Cardiac fibroblast (primary cell): Measurements from ENCODE around the gene DBI.
A peak's percentile ranks its signal among the peaks of the same experiment; 100 is the strongest.

ENCODE experiments used
- DNase-seq, 2 donors: peaks; one replicate each; pipeline versions ENCODE4 v3.0.0 to v3.0.0-alpha.2; 2010; ENCODE audit warnings: low read depth in 2 of 2
- H3K4me3 ChIP-seq, 2 donors: replicated peaks in 1 of 2; 1 replicate in 1 of 2; 2 replicates in 1 of 2; pipeline ENCODE4 v1.5.1; 2011; ENCODE audit warnings: low read depth in 2 of 2, low read length in 2 of 2, mild to moderate bottlenecking in 2 of 2, moderate library complexity in 1 of 2
- TF ChIP-seq, protein P1 (sequence below): IDR thresholded peaks from one replicate; pipeline ENCODE4 v1.5.1; 2011; ENCODE audit warnings: low read depth, mild to moderate bottlenecking, low read length, inconsistent platforms

Gene DBI

DNA sequence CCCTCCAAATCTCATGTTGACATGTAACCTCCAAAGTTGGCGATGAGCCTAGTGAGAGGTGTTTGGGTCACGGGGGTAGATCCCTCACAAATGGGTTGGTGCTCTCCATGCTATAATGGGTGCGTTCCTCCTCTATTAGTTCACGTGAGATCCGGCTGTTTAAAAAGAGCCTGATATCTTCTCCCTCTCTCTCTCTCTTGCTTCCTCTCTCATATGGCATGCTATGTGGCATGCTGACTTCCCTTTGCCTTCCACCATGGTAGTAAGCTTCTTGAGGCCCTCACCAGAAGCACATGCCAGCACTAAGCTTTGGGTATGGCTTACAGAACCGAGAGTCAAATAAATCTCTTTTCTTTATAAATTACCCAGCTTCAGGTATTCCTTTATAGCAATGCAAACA lies 39.3 kb upstream of the DBI start:
- TF ChIP-seq, protein P1, sequence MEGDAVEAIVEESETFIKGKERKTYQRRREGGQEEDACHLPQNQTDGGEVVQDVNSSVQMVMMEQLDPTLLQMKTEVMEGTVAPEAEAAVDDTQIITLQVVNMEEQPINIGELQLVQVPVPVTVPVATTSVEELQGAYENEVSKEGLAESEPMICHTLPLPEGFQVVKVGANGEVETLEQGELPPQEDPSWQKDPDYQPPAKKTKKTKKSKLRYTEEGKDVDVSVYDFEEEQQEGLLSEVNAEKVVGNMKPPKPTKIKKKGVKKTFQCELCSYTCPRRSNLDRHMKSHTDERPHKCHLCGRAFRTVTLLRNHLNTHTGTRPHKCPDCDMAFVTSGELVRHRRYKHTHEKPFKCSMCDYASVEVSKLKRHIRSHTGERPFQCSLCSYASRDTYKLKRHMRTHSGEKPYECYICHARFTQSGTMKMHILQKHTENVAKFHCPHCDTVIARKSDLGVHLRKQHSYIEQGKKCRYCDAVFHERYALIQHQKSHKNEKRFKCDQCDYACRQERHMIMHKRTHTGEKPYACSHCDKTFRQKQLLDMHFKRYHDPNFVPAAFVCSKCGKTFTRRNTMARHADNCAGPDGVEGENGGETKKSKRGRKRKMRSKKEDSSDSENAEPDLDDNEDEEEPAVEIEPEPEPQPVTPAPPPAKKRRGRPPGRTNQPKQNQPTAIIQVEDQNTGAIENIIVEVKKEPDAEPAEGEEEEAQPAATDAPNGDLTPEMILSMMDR: no peak
- DNase-seq: no peak
- H3K4me3 ChIP-seq: no peak overlapping the region

DNA sequence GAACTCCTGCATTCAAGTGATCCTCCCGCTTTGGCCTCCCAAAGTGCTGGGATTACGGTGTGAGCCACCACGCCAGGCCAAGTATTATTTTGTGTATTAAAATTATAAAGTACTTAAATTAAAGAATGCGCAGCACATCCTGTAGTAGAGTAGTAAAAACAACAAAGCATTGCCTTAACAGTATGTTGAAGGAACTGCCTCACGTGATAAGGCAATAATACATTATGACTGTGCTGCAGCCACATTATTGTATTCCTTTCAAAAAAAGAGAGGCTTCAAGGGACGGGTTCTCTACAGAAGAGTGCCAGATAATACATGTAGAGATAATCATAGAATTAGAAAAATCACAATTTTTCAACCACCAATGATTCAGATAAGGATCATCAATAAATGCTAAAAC lies 33.8 kb upstream of the DBI start:
- no peak for DNase-seq
- TF ChIP-seq, protein P1: no peak
- no peak overlapping the region for H3K4me3 ChIP-seq

DNA sequence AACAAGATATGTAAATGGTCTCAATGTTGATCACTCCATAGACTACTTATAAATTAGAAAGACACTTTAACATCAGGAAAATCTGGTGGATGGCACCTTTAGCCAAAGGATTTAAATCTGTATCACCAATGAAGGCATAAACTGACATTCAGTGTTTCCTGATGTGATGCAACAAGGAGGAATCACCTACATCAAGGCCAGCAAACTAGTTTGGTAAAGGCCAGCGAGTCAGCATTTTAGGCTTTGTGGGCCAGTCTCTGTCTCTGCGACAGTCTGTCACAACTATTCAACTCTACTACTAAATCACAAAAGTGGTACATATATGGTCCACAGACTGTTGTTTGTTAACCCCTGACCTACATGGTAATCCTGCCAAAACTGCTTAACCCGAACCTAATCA lies 33.4 kb upstream of the DBI start:
- DNase-seq: peak in 1 of 2 donors; percentile 16
- H3K4me3 ChIP-seq: no peak overlapping the region
- TF ChIP-seq, protein P1: no peak

DNA sequence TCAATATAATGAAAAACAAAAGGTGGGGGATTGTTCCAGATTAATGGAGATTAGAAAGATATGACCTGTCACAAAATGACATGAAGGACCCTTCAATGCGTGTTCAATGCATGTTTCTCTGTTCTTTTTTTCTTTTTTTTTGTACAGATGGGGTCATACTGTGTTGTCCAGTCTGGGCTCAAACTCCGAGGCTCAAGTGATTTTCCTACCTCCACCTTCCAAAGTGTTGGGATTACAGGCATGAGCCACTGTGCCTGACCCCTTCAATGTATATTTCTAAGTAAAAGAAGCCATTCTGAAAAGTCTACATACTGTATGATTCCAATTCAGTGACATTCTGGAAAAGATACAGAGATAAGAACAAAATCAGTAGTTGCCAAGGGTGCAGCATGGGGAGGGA lies 32.9 kb upstream of the DBI start:
- DNase-seq: no peak
- TF ChIP-seq, protein P1: no peak
- no peak overlapping the region for H3K4me3 ChIP-seq

DNA sequence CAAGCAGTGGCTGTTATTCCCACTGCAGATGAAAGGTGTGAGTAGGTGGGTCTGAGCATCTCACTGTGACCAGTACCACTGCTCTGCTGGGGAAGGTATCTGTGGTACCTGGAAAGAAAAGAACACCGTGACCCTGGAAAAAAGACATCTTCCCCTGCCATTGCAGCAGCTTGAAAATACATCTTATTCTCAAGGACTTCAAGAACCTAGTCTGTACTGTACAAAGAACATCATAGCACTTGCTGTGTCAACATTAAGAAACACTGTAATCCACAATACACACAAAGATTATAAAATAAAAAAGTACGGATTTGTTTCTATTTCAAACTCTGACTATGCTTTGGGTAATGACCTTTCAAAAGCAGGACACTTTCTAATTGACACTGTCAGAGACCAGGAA lies 29.0 kb upstream of the DBI start:
- H3K4me3 ChIP-seq: no peak overlapping the region
- TF ChIP-seq, protein P1: no peak
- no peak for DNase-seq

DNA sequence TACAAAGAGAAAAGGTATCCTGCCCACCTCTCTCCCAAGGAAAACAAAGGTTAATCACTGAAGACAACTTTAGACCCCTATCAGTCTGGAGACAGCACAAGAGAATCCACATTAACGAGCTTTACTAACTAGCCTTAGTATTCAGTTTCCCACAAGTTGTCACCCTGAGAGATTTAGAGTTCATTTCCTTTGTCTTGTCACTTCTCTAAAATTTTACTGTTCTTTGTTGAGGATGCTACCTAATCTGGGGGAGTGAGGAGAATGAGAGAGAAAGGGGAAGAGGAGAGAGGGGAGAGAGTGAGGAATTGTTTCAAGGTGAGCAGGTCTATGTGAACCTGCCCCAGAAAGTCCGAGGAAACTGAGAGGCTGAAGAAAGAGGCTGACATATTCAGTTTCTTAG lies 28.5 kb upstream of the DBI start:
- no peak overlapping the region for H3K4me3 ChIP-seq
- TF ChIP-seq, protein P1: no peak
- no peak for DNase-seq

DNA sequence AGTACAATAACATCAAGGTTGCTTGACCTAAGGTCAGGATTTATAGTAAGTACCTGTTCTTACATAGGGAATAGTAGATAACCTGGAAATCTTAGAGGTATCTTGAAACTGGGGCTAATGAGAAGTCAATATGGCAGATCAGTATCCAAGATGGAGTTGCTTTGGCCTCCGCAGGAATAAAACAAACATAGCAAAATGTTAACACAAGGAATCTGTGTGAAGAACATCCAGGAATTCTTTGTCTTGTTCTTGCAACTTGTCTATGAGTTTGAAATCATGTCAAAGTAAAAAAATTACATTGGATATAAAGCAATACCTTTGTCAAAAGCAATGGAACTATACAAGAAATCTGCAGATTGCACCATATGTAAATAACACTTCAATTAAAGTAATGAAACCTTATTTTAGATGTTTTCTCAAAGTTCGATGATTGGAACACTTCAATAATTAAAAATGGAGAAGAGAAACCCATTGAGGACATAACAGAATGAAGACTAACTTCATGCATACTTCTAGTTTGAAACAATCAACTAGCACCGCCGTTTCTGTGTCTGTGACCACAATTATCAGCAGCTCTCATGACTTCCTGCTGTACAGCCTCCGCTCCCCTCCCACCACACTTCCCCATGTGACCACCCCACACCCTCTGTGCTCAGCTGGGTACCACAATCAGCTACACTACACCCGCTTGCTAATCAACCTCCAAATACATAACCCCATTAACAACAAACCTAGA lies 27.8 kb upstream of the DBI start:
- TF ChIP-seq, protein P1: no peak
- no peak for DNase-seq

More for the DNA sequence above, 27.8 kb upstream of the DBI start:
- no peak overlapping the region for H3K4me3 ChIP-seq
